HG02678 (cell line): Measurements from ENCODE around the gene LMO1.

Source experiments
- ATAC-seq: cut with Tn5 transposase; IDR thresholded peaks from one replicate; pipeline ENCODE4 v1.9.1; 2021; ENCODE audit warnings: mild to moderate bottlenecking, moderate library complexity; ENCODE audit not compliant: unreplicated experiment

LMO1 gene

DNA sequence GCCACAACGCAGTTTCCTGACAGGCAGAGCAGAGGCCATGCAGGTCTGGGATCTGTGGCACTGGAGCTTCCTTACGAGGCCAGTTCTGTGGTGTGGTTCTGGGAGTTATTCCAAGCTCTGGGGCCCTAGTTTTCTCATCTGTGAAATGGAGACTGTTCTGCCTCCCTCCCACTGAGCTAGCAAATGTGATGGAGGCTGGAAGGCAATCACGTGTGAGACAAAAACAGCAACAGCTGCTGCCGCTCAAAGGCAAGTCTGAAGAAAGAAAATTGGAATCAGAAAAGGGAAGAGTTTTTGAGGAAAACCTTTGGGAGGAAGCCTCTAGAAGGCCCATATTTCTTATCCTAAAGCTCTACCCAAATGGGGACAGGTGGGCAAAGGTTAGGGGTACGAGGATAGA, 86.5 kb downstream of the LMO1 start:
- ATAC-seq, result no peak
